K562 (cell line): ENCODE results near the gene SMIM21.

Source experiments
- EP300 ChIP-seq: IDR thresholded peaks from 2 replicates; pipeline ENCODE4 v1.6.1; 2012; ENCODE audit warnings: low read length, improper control_type of control experiment
- EZH2 ChIP-seq: IDR thresholded peaks from 2 replicates; pipeline ENCODE4 v1.6.1; 2012; ENCODE audit warnings: low read depth, mild to moderate bottlenecking, inconsistent platforms, low read length, borderline replicate concordance
- SRSF1 ChIP-seq: fragments of 200-400 bp; formaldehyde crosslinking; IDR thresholded peaks from 2 replicates; pipeline ENCODE4 v1.6.1; 2017; ENCODE audit warnings: mild to moderate bottlenecking, low read depth, low read length, moderate library complexity

DNA sequence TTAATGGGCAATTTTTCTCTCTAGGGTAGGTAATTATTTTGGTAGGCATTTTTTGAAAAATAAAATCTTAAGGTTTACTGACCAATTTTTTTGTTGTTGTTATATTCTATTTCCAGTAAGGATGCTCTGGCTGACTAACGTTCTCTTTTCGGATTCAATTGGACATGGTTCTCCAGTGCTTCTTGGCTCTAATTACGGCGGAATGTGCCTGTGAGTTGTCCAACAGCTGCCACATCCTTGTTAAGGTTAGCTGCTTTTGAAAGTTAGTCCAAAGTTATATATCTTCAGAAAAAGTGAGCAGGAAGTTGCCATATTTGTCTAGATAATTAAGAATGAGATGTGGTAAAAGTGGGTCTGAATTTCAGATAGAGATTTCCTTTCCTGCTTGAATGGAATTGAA is 45.8 kb upstream of the SMIM21 start:
- TF ChIP-seq EZH2, result no peak
- TF ChIP-seq EP300, result no peak
- no peak for TF ChIP-seq SRSF1
